GM19351 (cell line): ENCODE measurements around the gene SIAH1.
"Not testable (repeated sequence)": the region's sequence is repeated elsewhere in the genome, so short reads cannot be mapped to it uniquely, and the experiment has no call there.

Source experiments
- ATAC-seq: cut with Tn5 transposase; IDR thresholded peaks from one replicate; pipeline ENCODE4 v1.9.1; 2021; ENCODE audit warnings: mild to moderate bottlenecking, moderate library complexity; ENCODE audit not compliant: unreplicated experiment

The SIAH1 gene

DNA sequence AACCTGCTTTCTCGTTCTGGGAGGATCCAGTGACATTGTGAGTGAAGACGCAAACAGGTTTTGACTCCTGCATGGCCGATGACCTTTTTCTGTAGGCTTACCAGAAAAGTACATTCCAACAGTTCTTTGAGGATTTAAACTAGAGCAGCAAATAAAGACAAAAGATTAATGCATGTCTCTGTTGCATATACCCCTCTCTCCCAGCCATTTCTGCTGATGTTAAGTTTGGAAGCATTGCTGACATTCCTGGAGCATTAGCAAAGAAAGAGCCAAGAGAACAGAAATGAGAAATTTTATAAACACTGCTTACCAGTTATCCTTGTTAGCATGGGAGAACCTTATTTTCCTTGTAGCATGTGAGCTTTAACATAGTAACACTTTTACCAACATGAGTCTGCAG lies 49.3 kb downstream of the SIAH1 start:
- ATAC-seq: no peak

DNA sequence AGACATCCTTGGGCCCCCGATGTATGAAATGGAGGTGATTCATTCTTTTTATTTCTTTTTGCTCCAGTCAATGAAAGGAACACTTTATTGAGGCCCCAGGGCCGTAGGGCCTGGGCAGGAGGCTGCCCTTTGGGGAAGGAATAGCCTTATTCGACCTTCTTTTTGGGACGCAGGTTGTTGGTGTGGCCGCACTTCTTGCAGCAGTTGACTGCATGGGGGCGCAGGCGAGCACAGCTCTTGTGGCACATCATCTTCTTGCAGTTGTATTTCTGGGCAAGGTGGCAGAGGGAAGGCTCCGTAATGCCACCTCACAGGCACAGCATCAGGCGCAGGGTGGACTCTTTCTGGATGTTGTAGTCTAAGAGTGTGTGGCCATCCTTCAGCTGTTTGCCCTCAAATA lies 50.9 kb downstream of the SIAH1 start:
- ATAC-seq: no peak

DNA sequence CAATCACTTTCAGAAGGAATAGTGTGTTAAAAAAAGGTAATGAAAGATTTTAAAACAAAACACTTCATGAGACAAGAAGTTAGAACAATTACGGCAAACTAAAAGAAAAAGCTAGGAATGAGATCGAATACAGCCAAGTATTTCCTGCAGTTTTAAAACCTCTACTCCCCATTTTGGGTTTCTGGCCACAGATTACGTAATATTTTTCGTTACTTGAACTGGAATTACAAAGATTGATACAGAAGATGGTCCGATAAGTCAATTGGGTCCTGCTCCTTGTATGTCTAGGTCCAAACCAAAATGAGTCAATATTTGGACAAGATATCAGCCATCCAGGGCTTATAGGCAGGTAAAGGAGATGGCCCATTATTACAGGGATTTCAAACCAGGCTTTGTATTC lies 52.2 kb downstream of the SIAH1 start:
- ATAC-seq: no peak

DNA sequence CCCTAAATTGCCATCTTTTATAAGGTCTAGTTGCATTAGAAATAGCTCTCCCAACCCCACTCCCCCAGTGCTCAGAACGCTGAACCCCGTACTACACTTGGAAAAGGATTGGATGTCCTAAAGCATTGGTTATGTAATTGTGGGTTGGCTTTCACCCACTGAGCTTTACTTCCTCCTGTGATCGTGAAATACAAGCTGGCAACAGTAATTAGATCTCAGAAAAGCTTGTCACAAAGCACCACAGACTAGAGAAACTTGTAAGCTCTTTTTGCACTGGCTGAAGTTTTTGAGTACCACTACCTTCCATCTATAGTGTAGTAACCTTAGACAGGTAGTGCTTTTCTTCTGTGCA lies 54.4 kb downstream of the SIAH1 start:
- no peak for ATAC-seq

DNA sequence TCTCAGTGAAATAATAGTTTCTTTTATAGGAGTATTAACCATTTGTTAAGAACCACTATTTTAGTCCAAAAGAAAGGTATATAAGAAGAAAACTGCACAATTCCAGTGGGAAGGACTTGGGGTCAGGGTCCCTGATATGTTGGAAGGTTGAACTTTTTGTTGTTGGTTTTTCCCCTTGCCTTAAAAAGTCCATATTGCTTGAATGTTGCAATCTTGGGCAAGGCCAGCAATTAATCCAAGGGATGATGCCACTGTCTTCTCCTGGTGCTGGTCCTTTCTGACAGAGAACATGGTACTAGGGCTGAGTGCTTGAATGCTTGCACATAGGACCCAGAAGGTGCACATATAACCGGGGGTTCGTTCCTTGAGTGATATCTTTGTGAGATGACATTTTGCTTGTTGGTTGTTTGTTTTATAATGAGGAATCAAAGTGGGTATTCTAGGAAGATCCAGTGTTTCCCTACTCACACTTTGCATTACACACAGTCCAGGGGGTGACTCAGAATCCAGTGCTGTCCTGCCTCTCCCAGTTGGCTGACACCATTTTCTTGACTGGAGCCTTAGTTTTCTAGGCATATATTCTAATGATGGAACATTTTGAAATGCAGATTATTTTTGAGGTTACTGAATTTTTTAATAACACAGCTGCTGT lies 54.9 kb downstream of the SIAH1 start:
- no peak for ATAC-seq

DNA sequence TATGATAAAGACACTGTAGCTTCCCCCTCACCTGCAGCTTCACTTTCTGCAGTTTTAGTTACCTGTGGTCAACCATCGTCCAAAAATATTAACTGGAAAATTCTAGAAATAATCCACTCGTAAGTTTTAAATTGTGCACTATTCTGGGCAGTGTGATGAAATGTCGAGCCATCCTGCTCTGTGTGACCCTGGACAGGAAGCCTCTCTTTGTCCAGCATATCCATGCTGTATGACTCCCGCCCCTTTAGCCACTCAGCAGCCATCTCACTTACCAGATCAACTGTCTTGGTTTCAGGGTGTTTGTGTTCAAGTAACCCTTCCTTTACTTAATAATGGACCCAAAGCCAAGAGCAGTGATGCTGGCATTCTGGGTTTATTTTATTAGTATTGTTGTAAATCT lies 56.1 kb downstream of the SIAH1 start:
- no peak for ATAC-seq

DNA sequence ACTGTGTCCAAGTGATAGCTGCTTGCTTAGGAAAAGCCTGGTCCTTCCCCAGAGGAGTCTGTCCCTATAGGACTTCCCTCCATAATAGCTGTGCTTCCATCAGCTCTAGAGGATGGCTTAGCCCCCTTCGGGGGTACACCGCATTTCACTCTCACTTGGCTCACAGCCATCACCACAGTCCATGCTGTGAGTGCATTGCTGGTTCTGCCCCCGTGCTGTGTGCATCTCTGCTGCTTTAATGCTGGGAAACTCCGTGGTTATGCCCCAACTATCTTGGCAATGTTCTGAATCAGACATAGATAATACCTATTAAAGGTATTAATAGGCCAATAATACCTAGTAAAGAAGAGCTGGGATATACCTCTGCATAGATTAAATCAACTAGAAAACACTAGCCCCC lies 58.3 kb downstream of the SIAH1 start:
- no peak for ATAC-seq

DNA sequence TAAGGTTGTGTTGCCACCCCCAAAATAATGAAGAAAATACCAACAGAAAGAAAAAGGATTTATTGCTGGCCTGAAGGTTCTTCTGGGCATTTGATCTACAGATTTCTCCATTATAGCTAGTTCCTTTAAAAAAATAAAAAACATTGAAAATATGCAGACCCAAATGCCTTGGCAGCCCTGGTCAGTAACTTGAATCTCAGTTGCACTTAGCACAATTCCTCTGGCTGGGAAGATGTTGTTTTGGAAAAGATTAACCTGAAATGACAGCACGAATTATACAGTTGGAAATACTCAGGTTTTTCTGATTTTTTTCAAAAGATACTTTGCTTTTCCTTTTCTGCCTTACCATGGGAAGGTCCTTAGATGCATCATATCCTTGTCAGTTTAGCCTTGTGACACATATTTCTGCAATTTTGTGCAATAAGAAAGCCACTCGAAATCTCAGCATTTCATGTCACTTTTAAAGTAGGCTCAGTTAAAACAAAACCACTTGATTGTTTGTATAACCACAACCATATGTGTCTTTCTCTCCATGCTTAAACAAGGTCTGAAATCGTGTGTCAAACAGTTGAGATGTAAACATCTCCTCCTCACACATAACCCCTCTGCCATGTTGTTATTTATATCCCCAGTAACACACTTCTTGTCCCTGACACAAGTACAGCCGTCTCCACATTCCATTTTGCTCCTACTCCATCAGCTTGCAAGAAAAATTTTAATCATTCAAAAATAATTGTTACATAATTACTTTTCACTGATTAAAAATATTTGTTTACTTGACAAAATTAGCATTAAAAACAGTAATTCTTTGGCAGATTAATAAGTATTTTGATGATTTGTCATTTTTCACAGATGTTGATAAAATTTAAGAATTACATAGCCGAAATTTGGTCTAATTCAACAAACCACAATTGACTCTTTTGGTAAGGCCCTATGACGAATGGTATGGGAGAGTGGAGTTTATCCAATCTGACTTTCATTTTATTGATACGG lies 61.1 kb downstream of the SIAH1 start:
- ATAC-seq: no peak

DNA sequence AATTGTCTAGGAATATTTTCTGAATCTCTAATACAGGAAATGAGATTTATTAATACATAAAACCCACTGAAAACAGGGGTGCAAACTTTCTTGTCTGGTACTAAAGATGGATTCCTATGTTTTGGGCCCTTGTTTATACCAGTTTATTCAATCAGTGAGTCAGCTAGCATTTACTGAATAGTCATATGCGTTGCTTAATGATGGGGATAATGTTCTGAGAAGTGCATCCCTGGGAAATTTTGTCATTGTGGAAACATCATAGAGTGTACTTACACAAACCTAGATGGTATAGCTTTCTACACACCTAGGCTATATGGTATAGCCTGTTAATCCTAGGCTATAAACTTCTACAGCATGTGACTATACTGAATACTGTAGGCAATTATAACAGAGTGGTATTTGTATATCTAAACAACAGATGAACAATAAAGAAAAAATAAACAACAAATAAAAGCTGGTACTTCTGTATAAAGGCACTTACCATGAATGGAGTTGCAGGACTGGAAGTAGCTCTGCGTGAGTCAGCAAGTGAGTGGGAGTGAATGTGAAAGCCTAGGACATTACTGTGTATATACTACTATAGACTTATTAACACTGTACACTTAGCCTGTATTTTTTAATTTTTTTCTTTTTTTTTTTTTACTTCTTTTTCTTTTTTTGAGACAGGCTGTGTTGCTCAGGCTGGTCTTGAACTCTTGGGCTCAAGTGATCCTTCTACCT lies 63.7 kb downstream of the SIAH1 start:
- ATAC-seq: no peak

DNA sequence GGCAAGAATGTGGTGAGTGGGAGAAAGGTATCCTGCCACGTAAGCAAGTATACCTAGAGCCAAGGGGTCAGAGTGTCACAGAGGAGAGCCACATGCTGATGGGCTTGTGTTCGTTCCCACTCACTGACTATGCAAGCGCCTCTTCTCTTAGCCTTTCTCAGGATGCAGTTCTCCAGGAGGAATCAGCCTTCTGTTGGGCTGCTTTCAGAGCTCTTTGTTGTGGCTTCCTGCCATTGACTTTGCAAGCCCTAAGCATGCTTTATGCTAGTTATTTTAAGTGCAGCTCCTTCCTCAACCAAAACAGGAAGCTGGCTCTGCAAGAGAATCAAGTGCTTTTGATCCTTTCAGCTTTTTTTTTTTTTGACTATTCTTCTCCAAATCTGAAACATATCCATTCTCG lies 66.6 kb downstream of the SIAH1 start:
- ATAC-seq: peak; percentile 44

DNA sequence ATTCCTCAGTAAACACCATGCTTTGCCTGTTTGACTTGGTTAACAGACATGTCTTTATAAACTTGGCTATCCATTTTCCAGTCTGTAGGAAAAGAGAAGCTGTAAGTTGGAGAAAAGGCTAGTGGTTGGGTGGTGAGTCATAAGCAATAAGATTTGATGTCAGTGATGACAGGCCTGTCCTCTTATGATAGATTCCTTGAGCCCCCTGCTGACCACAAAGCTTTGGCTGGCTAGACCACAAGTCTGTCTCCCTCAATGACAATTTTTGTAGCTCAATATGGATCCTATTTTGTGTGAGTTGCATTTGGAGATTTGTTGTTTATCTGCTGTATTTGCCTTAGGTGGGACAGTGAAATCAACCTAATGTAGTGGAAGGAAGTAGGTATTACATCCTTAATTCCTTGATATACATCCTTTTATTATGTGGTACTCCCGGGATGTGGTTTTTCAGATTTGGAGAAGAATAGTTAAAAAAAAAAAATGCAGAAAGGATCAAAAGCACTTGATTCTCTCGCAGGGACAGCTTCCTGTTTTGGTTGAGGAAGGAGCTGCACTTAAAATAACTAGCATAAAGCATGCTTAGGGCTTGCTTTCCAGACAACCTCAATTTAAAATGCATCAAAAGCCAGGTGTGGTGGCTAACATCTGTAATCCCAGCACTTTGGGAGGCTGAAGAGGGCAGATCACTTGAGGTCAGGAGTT lies 67.4 kb downstream of the SIAH1 start:
- ATAC-seq: no peak

DNA sequence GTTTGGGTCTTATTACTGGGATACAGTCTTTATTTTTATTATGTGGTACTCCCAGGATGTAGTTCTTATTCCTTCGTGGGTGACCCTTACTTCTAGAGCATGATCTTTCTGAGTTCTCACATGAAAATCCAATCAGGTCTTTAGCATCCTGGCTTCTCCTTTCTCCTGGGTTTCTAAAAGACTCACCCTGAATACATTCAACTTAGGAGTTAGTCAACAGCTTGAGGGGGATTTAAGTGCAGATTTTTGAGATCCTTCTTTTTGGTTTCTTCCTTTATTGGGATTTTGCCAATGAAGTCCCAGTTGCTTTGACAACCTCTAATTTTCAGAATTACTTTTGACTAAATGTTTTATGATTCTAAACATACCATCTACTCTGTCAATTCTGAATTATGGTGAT lies 68.2 kb downstream of the SIAH1 start:
- ATAC-seq: no peak

DNA sequence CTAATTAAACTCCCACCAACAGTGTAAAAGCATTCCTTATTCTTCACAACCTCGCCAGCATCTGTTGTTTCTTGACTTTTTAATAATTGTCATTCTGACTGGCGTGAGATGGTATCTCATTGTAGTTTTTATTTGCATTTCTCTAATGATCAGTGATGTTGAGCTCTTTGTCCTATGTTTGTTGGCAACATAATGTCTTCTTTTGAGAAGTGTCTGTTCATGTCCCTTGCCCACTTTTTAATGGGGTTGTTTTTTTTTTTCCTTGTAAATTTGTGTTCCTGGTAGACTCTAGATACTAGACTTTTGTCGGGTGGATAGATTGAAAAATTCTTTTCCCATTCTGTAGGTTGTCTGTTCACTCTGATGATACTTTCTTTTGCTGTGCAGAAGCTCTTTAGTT lies 71.3 kb downstream of the SIAH1 start:
- not testable (repeated sequence) for ATAC-seq

DNA sequence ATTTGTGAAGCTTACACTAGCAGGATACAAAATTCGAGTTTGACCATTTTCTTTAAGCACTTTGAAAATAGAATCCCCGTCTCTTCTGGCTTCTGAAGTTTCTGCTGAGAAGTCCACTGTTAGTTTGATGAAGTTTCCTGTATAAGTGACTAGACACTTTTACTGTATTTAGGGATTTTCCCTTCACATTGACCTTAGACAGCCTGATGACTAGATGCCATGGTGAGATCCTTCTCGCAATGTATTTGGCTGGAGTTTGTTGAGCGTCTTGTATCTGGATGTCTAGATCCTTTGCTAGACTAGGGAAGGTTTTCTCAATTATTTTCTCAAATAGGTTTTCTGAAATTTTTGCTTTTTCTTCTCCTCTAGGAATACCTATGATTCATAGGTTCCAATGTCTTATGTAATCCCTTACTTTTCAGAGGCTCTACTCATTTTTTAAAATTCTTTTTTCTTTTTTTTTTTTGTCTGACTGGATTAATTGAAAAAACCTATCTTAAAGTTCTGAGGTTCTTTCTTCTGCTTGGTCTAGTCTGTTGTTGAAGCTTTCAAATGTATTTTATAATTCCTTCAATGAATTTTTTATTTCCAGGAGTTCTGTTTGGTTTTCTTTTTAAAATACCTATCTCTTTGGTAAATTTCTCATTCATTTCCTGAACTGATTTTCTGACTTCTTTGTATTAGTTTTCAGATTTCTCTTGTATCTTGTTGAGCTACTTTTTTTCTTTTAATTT lies 74.1 kb downstream of the SIAH1 start:
- no peak for ATAC-seq
